ENCODE data around the gene FOXP3. TPM values are rescaled to one million over a fixed set of nuclear protein-coding genes. Genes with fewer than 3 reads are reported as not detected.

The FOXP3 gene
- total and polyA plus RNA-seq, 10 donors = 0.26 to 3.9 (median 1.1) TPM

- TF ChIP-seq CTCF (IDR thresholded peaks at IDR 0.05 in 8 of 11, conservative IDR thresholded peaks at IDR 0.05 in 3 of 11) (no peak), POLR2AphosphoS5 (IDR thresholded peaks at IDR 0.05) (no peak), POLR2A (IDR thresholded peaks at IDR 0.05) (no peak)
- H3K27me3 ChIP-seq (replicated peaks in 1 of 7) = peaks cover 0 to 3% (median 0%) of the 10 kb centered on the region in 7 donors
- H3K36me3 ChIP-seq = no peaks in the 10 kb centered on the region
- no peak overlapping the region for H3K4me3 ChIP-seq
- intact Hi-C loops (cut with DNase I; ENCODE audit: low total_unique reads) = no loop called here
- H3K9me3 ChIP-seq = no peaks in the 10 kb centered on the region
- 90 to 100% (median 95%) methylated on average over 2 to 17 of the region's 17 CpGs for WGBS, 5 donors
- peak; percentile 51 for DNase-seq
- H3K27ac ChIP-seq = no peak overlapping the region
- peaks cover 0 to 18% (median 0%) of the 10 kb centered on the region in 6 donors for H3K4me1 ChIP-seq
Measured at GRCh38 chrX:49260221-49260985, 4.1 kb downstream of the FOXP3 start.

- Histone ChIP-seq H3K27me3 (replicated peaks in 1 of 7) (peaks cover 0 to 3% (median 0%) of the 10 kb centered on the region in 7 donors), H3K4me1 (peaks cover 0 to 24% (median 0%) of the 10 kb centered on the region in 6 donors), H3K36me3 (no peaks in the 10 kb centered on the region), H3K4me3 (no peak overlapping the region), H3K9me3 (no peaks in the 10 kb centered on the region), H3K27ac (no peak overlapping the region)
- no peak for DNase-seq
- no peak for TF ChIP-seq CTCF (IDR thresholded peaks at IDR 0.05 in 8 of 11, conservative IDR thresholded peaks at IDR 0.05 in 3 of 11)
- no peak for TF ChIP-seq POLR2AphosphoS5 (IDR thresholded peaks at IDR 0.05)
- TF ChIP-seq POLR2A (IDR thresholded peaks at IDR 0.05) = no peak
- WGBS, 5 donors = 83 to 93% (median 86%) methylated on average over 4 to 5 of the region's 5 CpGs
- intact Hi-C loops (cut with DNase I; ENCODE audit: low total_unique reads) = no loop called here
Measured at GRCh38 chrX:49258749-49259124, 5.8 kb downstream of the FOXP3 start.

- 59 to 72% (median 66%) methylated on average over 2 to 20 of the region's 20 CpGs for WGBS, 5 donors
- no peaks in the 10 kb centered on the region for H3K9me3 ChIP-seq
- H3K27ac ChIP-seq = peak overlapping the region in 1 of 8 donors; percentile 40
- intact Hi-C loops (cut with DNase I; ENCODE audit: low total_unique reads) = no loop called here
- H3K4me1 ChIP-seq = peaks cover 0 to 27% (median 0%) of the 10 kb centered on the region in 6 donors
- TF ChIP-seq POLR2AphosphoS5 (IDR thresholded peaks at IDR 0.05) (peak in 1 of 3 donors; percentile 34), CTCF (IDR thresholded peaks at IDR 0.05 in 8 of 11, conservative IDR thresholded peaks at IDR 0.05 in 3 of 11) (no peak), POLR2A (IDR thresholded peaks at IDR 0.05) (no peak)
- no peaks in the 10 kb centered on the region for H3K36me3 ChIP-seq
- peaks cover 0 to 3% (median 0%) of the 10 kb centered on the region in 7 donors for H3K27me3 ChIP-seq (replicated peaks in 1 of 7)
- DNase-seq = peak; percentile 78
- H3K4me3 ChIP-seq = no peak overlapping the region
Measured at GRCh38 chrX:49257846-49258748, 6.4 kb downstream of the FOXP3 start.

Measured in spleen (tissue), 11 donors.